Occipital lobe (tissue), 2 donors: ENCODE data around the gene NOS2. TPM values are rescaled to one million over a fixed set of nuclear protein-coding genes. Genes with fewer than 3 reads are reported as not detected.

Experiments
- DNase-seq: peaks from one replicate; lab custom pipeline; 2025; lab: John Stamatoyannopoulos, UW
- total RNA-seq: library from RNA; depleted of rRNA; stranded (reverse); fragments of >200 nt; gene quantifications from one replicate; pipeline ENCODE4 v1.2.3, GENCODE V29; 2014

The NOS2 gene
- total RNA-seq, 1 donor from 2014 or later, result 0.47 TPM

DNA sequence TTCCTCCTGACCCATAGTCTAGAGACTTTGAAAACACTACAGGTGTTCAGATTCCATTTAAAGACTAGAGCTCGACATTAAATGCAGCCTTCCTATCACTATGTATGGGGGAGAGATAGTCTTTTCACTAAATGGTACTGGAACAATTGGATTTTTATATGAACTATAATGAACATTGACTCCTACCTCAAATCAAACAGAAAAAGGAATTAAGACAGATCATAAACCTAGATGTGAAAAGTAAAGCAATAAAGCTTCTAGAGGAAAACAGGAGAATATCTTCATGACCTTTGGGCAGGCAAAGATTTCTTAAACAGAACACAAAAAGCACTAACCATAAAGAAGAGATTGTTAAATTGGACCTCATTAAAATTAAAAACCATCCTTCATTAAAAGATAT is 18.8 kb upstream of the NOS2 start:
- DNase-seq, result no peak

DNA sequence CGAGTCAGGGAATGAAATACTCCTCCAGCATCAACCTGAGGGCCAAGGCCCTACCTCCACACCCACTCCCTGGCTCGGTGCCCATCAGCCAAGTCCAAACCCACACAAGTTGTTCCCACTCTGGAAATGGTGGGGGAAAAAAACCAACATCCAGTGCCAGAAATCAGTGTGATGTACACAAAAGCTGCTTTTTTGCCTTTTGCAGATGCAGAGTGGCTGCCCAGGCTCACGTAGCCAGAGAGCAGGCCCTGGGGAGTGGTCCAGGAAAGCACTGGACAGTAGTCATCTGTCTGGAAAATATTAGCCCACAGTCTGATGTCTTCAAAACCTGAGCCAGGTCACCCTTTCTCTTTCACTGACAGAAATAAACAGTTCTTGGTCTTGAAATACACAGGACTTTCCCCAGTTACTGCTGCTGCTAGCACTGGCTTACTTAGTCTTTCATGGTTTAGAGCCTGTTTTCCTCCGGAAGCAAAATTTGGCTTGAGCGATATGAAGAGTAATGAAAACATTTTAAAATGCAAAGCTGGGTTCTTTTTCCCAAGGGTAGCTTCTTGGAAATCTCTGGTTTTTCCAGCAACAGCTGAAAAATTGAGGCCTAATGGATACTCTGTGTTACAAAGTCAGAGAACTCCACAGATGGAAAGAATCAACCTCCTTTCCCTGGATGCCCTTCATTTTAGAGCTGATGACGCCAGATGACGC is 18.2 kb upstream of the NOS2 start:
- no peak for DNase-seq

DNA sequence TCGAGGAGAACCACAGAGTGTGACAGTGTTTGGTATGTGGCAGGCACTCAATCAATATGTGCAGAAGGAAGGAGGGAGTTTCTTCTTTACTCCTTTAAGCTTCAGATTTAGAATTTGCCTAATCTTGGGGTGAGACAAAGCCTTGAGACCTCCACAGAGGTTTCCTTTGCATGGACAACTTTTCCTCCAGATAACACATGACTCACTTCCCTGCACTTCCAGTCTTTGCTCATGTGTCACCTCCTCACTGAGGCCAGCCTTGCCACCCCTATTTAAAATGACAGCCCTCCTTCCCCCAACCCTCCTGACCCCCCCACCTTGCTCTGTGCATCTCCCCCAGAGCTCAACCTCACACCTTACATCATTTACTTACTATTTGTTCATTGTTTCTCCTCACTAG is 17.4 kb upstream of the NOS2 start:
- DNase-seq, result no peak

DNA sequence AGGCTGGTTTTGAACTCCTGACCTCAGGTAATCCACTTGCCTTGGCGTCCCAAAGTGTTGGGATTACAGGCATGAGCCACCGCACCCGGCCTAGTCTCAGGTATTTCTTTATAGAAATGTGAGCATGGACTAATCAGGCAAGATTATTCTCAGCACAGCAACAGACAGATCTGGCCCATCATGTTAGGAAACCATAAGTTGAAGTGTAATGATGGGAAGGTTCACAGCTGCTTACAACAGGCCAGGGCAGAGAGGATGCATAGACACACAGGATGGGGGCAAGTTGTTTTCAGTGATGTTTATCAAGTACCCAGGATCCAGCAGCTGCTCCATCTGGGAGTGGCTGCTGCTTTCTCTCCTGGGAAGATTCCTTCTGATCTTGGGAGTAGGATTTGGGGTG is 16.6 kb upstream of the NOS2 start:
- DNase-seq, result no peak

DNA sequence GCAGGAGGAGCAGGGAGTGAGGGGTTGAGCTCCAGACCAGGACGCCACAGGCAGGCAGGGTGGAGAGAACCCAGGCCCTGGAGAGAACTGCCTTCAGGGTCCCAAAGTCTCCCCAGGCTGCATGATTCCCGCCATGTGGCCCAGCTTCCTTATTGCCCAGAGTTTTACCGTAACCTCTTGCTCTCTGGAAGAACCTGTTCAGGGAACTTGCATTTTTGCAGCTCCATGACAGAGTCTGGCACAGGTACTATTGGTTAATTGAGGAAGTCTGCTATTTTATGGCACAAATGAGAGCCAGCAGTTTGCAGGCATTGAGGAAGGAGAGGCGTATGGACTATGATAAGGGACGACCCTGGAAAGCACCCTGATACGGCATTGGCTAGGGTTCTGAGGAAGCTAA is 11.6 kb upstream of the NOS2 start:
- no peak for DNase-seq

DNA sequence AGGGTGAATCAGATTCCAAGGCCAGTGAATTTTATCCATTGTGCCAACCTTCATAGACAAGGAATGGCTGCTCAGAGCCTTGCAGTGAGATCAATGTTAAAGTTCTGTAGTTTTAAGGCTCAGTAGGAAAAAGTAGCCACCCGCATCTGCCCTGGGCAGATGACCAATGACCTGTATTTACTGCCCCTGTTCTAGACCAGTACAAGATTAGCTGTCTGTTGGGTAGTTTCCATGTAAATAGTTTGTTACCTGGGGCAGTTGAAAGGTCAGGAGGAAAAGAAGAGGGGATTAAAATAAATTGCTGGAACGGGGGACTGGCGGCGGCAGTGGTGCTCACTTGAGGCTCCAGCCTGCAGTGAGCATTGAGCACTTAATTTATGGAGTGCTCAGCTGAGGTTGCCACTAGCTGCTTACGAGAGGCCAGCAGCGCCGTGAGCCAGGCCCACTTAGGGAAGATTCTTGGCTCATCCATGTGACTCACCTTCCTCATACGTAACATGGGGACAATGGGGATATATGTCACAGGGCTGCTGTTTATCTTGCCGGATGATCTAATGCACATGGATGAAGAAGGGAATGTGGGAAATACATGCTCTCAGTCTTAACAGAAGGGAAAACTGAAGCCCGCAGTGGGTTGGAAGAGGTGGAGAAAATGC is 10.7 kb upstream of the NOS2 start:
- DNase-seq, result no peak

DNA sequence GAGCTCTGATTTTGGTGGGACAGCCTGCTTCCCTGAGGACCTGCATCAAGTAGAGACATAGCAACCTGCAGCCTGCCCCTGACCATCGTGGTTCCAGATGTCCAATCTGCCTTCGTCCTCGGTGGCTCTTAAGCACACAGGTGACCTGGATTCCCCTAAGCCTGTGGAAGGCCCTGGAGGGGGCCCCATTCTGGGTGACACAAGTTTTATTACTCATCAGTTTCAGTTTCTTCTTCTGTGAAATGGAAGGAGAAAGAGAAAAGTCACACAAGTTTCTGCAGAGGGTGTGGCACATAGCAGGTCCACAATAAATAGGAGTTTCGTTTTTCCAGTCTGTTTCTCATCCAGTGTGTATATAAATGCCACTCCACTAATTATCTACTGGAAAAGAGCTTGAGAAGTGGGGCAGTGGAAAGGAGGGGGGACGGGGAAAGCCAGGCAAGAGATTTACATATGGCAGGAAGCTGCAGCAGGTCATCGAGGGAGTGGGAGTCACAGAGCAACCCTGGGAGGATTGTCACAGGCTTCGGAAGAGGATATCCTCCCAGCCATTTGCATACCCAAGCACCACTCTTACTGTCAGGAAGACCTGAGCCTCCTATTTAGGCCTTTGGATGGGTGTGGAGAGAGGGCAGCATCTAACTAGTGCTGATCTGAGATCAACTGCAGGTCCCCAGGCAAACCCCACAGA is 10.0 kb upstream of the NOS2 start:
- no peak for DNase-seq

DNA sequence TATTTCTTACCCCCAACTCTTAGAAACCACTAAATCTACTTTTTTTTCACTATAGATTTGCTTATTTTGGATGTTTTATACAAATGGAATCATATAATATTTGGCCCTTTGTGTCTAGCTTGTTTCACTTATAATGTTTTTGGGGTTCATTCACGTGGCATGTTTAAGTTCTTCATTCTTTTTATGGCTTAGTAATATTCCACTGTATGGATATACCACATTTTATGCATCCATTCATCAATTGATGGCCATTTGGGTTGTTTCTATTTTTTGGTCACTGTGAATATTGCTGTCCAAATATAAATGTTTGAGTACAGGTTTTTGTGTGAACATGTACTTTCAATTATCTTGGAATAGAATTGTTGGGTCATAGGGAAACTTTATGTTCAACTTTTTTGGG is 9.2 kb upstream of the NOS2 start:
- no peak for DNase-seq

DNA sequence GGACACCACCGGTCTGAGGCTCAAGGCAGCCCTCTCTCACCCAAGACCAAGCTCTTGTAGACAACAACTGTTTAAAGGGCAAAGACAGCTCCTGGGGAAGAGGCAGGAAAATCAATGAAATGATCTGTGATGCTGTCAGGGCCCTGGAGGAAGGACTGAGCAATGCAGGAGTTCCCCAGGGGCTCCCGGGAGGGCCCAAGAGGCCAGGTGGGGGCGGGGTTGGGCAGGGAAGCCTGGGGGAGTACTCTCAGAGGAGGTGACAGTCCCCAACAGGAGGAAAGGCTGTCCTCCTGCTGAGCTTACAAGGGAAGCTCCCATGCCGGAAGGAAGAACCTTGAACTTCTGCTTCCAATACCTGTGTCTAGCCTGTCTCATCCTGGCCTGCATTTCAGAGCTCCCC is 8.3 kb upstream of the NOS2 start:
- DNase-seq, result no peak

DNA sequence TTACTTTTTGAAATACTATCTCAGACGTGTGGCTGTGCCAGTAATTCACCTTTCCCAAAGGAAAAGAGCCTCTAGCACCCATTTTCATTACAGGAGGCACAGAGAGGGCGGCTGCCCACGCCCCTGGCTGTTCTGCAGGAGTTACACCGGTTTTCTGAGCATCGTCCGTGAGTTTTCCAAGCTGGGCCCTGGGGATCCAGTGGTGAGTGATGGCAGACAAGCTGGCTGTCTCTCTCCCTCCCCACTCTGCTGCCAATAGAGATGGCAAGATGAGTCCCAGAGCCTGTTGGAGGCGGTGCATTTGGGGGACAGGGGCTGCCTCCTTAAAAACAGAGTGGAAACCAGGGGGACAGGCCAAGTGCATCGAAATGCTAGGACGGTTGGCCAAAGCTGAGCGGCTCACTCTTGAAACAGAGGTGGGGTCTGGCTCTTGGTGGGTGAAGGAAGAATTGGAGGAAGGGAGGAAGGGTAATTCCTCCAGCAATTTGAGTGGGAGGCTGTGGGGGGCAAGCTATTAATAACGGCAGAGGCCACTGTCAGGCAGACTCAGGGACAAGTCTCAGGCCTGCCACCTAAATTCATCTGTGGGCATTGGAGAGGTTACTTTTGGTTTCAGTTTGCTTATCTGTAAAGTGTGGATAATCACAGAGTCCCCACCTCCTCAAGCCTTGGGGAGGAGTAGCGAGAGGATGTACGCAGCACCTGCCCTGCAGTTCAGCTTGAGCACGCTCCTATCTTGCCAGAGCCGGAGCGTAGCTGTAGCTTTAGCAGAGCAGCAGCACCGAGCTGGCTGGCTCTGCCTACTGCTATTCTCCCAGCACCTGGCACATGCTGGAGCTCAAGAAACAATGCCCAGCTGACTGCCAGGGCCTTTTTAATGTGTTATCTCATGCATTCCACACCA is 7.5 kb upstream of the NOS2 start:
- DNase-seq, result peak; percentile 33

DNA sequence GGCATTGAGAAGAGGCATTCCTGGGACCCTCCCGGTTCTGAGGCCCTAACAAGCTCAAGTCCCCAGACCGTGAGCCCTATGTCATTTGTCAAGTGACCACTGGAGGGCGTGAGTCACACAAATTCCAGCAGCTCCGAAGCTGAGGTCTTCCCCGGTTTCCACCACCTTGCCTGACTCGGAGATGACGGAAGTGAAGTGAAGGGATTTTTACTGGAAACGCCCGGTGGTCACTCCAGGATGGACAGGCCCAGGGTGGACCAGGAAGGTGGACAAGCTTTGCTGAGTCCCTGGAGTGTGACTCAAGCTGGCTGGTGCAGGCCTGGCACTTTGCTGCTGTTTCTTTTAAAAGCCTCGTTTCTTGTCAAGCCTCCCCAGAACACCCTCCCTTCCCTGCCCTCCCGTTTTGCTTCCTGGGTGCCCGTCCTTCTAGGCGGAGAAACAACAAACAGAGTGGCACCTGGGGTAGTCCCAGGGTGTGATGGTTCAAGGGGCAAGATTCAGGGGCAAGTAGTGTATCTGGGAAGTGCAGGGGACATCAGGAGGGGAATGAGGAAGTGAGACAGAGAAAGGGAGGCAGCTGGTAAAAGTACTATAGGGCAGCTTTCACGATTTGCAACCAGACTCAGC is 5.3 kb upstream of the NOS2 start:
- peak; percentile 73 for DNase-seq

DNA sequence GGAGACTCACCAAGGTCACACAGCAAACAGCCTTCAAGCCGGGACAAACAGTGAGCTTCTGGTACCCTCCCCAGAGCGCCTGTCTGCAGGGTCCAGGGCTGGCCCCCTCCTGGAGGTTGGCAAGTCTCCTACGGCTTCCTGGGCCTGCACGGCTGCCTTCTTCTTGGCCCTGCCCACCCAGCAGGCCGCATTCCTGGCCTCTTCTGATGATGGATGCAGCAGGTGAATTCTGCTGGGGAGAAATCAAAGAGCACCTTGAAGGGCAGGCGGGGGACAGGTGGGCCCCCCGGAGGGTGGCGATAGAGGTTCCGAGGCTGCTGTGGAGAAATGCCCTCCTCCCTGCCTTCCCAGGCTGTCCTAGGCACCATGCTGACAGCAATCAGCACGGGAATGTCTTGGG is 3.8 kb upstream of the NOS2 start:
- DNase-seq, result no peak

DNA sequence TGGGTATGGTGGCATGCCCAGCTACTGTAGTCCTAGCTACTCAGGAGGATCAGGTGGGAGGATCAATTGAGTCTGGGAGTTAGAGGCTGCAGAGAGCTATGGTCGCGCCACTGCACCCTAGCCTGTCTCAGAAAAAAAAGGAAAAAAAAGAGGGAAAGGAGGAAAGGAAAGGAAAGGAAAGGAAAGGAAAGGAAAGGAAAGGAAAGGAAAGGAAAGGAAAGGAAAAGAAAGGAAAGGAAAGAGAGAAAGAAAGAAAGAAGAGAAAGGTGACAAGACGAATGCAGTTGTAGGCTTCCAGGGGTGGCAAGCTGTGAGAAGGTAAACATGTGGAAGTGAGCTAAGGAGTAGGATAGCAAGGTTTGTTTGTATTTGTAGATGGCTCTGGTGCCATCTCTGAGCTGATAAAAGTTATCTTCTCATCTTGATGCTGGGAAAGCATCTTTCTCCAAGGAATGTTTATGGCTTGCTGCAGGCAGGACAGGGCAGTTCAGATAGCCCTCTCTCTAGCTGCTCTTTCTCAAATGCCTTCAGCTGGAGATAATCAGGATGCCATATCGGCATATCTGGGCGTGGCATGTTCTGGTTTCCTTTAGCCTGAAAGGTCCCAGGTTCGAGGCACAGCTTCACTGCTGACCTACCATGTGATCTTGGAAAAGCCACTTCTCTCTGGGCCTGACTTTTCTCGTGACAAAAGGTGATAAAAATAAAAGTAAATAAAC is 2.8 kb upstream of the NOS2 start:
- no peak for DNase-seq

DNA sequence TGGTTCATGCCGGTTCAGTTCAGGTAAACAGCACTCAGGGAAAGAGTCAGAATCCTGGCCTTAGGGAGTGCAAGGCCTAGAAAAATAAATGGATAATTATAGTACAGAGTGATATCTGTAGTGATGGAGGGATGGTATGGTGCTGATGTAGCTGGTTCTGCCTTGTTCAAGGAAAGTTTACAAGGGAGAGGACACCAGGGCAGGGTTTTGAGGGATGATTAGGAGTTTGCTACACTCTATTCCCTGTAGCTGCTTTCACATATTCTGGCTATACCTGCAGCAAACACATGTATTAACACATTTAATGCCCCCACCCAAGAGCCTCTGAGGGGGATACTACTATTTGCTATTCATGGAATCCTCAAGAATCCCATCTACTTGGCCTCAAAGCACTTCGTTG is 1.7 kb upstream of the NOS2 start:
- DNase-seq, result no peak

DNA sequence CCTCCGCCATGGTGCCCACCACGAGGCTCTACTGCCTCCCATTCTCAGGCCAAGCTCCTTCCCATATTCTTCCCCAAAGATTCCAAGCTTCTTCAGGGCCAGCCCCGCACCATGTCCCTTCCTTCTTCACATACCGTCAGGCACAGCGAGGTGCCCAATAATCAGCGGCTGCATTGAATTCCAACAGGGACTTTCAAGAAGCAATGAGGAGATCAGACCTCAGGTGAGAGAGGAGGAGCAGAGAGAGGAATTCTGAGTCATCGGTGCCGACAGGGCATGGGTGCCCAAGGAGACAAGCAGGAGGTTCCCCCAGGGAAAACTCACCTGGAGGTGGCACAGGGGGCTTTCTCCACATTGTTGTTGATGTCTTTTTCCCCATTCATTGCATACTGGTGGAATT is 2.0 kb downstream of the NOS2 start:
- no peak for DNase-seq

DNA sequence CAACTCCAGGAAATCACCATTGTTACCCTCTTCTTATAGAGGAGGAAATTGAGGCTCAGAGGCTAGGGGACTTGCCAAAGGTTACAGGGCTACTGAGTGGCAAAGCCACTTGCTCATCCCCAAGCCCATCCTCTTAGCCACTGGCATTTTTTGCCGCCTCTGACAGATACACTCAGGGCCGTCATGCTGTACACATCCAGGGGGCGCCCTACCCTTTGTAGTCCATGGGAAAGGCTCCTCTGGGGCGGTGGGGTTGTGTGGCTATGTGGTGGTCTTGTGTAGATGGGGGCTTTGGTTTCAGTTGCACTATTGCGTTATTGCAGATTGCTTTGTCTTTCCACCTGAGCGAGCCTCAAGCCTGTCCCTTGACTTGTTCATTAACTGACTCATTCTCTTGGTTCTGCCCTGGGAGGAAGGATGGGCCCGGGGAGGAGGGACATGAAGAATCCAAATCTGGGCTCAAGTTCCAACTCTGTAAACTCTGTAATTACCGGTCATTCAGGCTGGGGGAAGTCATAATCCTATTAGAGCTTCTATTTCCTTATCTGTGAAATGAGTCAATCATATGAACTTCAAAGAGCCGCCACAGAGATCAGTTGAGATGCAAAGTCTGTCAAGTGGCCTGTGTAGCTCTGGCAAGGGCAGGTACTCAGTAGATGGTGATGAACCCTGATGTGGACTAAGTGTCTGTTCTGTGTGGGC is 2.8 kb downstream of the NOS2 start:
- no peak for DNase-seq

DNA sequence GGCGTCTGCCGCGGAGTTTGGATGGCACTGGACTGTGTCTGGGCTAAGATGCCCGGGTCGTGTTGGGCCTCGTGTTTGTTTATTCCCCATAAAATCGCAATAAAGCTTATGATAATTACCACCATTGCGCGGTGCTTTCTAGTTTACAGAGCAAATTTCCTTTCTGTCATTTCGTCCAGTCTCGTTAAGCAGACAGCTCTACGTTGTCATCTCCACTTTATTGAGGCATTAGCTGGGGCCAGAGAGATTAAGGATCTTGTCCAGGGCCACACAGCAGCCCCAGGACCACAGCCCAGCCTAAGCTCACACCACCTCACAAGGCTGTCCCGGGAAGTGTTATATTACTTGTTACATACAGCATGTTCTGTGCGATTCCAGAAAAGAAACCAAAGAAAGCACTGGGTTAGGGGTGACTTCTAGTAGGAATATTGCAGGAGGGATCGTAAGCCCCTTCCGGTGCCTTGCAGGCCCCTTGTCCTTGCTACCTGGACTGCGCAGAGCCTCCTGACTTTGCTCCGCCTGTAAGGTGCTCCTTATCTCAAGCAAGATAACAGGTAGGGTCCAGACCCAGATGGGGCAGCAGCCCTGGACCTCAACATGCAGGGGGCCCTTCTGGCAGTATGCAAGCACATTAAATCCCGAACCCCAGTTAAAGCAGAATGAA is 6.3 kb downstream of the NOS2 start:
- no peak for DNase-seq

DNA sequence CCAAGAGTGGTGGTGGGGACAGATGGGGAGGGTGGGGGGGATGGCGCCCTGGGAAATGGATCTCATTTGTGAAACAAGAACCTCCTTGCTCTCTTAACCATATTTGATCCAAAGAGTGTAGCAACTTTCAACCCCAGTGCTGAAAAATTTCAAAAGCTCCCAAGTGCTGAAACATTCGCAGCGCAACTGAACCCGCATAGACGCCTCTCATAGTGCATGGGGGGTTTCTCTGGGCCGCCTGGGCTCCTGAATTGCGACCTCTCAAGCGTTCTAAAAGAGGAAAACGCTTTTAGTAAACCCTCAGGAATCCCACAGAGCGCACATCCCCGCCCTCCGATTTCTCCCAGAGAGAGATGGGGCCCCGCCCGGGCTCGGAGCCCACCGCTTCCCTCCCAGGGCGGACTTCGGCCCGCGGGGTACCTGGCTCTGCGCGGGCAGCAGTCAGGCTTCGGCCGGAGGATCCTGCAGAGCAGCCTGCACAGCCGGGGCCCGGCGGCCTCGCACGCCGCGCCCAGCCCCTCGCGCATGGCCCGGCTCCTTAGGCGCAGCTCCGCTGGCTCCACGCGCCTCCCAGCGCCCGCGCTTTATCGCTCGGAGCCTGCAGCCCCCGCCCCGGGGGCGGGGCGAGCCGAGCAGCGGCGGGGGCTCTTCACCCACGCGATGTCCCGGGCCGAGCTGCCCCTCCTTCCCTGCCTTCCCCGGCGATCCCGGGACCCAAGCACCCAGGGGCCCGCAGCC is 7.0 kb downstream of the NOS2 start:
- DNase-seq, result no peak

DNA sequence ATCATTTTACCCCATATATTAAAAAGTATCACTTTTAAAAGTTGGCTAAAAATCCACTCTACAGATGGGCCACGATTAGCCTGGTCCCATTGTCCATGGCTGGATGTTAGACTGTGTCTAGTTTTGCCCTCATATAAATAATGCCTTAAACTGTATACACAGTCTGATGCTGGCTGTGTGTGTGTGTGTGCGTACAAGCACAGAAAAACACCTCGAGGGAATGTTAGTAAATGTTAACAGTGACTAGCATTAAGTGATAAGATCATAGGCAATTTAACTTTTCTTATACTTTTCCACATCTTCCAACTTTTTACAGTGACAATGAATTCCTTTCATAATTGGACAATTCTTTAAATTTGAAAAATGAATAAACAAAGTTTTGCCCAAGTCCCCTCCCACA is 8.2 kb downstream of the NOS2 start:
- no peak for DNase-seq
